Fibroblast of mammary gland (primary cell): ENCODE measurements around the gene KIF26A.

Experiments used
- DNase-seq: peaks from one replicate; pipeline ENCODE4 v3.0.0-alpha.2; 2010; ENCODE audit warnings: low read depth
- H3K4me3 ChIP-seq: 2 replicates; pipeline ENCODE4 v1.5.1; 2011; ENCODE audit warnings: low read depth, mild to moderate bottlenecking, low read length, moderate library complexity; ENCODE audit not compliant: control insufficient read depth
- CTCF ChIP-seq: conservative IDR thresholded peaks from 2 replicates; pipeline ENCODE4 v1.5.1; 2011; ENCODE audit warnings: low read depth, low read length, inconsistent platforms; ENCODE audit not compliant: control insufficient read depth, insufficient read depth

KIF26A gene

GRCh38 chr14:104131968-104132732 is 6.2 kb upstream of the KIF26A start:
- no peak for TF ChIP-seq CTCF
- DNase-seq = no peak
- H3K4me3 ChIP-seq = no peak overlapping the region

GRCh38 chr14:104132981-104133380 is 5.4 kb upstream of the KIF26A start:
- H3K4me3 ChIP-seq = no peak overlapping the region
- no peak for DNase-seq
- no peak for TF ChIP-seq CTCF

- no peak for TF ChIP-seq CTCF
- H3K4me3 ChIP-seq = no peak overlapping the region
- no peak for DNase-seq
Observed at GRCh38 chr14:104133496-104133895, 4.9 kb upstream of the KIF26A start.

- DNase-seq = no peak
- H3K4me3 ChIP-seq = no peak overlapping the region
- no peak for TF ChIP-seq CTCF
Observed at GRCh38 chr14:104134061-104134965, 4.1 kb upstream of the KIF26A start.

- DNase-seq = peak; percentile 14
- no peak for TF ChIP-seq CTCF
- no peak overlapping the region for H3K4me3 ChIP-seq
Observed at GRCh38 chr14:104135121-104135903, 3.1 kb upstream of the KIF26A start.

DNA sequence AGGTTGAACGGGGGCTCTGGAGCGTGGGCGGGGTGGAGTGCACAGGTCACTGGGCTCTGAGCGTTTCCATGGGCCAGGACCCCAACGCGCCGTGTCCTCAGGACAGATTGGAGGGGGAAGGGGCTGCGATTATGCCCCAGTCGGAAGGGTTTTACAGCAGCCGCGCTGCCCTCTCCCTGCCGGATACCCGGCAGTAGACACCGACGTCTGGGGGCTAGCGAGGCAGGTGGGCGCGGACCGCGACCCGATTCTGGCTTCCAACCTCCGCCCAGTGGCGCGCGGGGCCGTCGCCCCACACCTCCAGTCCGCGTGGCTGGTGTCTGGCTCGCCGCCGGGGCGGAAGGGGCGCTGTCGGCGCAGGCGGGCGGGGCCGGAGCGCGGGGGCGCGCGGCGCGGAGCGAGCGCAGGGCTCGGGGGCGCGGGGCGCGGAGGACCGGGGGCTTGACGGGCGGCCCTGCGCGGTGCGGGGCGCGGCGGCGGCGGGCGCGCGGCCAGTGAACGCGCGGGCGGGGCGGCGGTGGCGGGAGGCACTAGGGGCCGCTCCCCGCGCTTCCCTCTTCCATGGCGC is 2.4 kb upstream of the KIF26A start:
- no peak overlapping the region for H3K4me3 ChIP-seq
- TF ChIP-seq CTCF = no peak
- no peak for DNase-seq
